Stimulated activated CD8-positive, alpha-beta memory T cell treated with anti-CD3 and anti-CD28 coated beads, Interleukin-12 subunit alpha, Interleukin-12 subunit beta, amount 100 ng/mL, for 1 hour (primary cell): ENCODE results near the gene ELN.

Source experiments
- DNase-seq: peaks from one replicate; pipeline ENCODE4 v3.0.0-alpha.2; 2020; ENCODE audit warnings: low read depth

Gene ELN

DNA sequence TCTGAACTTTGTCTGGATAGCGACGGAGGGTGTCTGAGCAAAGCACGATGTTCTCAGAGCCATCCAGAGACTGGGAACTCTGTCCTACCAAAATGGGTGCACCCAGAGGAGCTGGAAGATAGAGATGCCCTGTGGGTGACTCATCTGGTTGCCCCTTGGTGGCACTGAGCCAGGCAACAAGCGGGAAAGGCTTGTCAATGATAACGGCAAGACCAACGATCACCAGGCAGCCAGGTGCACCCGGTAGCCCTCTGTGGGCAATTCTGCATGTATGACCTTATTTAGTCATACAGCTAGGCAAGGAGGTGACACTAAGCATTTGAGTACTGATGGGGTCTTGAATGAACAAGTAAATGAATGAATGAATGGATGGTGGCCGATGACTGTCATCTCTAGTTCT lies 2.8 kb upstream of the ELN start:
- no peak for DNase-seq

DNA sequence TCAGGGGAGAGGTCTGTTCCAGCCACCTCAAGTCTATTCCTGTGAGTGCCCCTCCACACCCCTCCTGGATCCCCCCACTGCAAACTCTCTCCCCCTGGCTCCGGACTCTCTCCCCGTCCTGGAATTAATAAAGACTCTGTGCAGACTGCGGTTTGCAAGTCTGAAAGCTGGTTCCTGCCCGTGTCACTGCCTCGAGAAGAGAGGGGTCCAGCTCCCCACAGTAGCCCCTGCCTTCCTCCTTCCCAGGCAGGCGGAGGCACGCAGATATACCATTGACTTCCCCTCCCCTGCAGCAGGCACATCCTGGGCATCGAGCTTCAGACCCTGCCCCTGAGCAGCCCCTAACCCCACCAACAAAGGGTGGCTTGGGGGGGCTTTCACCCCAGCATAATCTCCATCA lies 2.2 kb upstream of the ELN start:
- no peak for DNase-seq

DNA sequence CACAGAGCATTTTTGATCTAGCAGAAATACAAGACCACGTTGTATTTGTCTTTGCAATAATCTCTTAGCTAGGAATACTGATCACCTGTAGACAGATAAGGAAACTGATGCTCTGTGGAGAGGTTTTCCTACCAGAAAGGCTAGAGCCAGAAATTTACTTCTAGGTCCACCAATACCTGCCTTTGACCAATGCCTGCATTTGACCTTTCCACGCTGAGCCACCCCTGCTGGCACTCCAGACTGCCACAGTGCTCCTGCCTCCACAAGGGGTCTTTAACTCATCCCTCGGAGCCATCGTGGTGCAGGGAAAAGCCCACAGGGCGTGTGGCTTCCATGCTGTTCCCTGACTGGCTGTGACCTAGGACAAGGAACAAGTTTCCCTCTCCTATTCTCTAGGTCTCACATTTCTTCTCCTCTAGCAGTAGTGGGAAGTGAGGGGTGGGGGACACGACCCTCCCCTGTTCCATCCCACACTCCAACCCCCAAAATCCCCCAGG lies 1.5 kb upstream of the ELN start:
- DNase-seq = no peak

DNA sequence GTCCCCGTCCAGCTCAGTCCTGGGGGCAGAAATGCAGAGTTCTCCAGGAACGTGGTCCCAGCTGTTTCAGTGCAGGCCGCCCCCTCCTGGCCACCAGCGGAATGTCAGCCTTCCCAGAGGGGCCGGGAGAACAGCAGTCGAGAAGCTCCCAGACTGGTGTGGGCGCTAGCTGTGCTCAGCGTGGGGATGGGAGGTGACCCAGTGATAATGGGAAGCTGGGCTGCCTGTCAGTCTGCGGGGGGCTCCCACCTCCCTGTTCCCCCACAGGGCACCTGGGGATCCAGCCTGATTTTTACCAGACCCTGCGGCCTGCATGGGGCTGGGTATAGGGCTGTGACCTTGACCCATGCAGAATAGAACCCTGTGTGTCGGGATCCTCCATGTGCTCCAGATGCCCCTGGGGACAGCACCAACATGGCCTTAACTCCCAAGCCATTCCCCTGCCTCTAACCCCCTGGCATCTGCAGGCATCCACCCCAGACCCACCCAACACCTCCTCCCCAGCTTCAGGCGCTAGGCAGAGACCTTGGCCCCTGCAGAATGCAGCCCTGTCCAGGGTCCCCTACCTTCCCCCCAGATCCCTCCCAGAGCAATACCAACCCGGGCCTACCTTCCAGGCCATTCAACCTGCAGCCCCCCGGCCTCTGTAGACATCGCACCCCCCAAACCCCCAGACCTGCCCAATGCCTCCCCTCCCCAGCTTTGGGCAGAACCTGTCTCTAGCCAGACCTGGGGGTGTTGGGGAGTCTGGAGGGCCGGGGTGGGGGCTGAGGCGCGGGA lies 880 bp upstream of the ELN start:
- DNase-seq = peak; percentile 35

DNA sequence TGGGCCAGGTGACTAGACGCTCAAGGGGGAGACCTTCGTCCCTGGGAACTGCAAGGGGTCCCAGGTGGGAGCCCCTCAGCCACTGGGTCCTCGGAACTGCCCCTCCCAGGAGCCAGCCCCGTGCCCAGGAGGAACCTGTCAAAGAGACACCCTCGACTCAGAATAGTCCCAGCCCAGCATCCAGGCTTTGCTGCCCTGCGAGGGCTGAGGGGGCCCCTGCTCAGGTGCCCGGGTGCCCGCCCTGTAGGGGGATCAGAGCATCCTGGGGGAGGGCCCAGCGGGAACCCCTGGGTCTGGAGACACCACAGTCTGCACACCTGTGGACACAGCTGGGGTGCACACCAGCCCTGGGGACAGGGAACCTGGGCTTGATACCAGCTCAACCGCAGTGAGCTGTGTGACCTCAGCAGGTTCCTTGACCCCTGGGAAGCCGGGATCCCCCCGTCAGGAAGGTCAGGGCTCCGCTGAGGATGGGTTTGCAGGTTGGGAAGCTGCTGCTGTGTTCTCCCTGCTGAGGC lies 407 bp downstream of the ELN start:
- DNase-seq = no peak

DNA sequence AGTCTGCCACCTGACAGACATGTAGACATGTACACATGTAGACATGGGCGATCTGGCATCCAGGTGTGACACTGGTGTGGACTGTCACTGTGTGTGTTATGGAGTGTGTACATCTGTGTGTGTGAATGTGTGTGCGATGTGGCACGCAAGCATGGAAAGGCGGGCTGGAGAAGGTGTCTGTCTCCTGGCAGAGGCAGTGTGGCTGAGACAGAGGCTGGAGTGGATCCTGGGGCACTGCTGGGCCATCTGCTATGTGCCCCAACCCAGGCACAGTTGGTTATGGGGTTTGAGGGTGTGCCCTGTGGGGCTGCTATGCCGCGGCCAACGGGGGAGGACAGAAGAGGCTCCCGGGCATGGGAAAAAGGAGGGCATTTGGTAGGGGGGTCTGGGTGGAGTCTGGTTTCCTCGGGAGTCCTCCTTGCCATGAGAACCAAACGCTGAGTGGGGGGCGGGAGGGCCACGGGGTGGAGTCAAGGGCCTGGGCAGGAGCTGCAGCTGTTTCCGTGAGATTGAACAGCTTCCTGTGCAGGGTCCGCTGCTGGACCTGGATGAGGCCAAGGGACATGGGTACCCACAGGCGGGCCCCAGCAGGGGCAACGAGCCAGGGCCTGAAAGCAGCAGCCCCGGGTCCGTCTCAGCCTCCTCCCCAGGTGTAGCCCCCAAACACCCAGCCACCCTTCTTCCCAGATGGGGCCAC lies 1.3 kb downstream of the ELN start:
- no peak for DNase-seq

DNA sequence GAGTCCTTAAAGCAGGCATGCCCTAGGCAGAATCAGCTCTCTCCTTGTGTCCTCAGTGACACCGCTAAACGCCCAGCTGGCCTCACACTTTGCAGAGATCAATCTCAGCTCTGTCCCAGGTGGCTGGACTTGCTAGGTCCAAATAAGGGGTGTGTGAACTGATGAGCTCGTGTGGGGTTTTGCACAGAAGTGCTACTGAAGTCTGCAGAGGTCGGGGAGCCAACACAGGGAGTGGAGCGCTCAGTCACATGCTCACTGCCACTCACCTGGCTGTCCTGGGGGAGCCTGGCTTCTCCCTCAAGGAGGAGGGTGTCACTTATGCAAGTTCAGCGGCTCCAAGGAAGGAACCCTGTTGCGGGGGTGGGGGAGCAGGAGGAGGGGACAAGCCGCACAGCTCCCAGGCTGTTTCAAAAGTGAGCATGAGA lies 2.0 kb downstream of the ELN start:
- DNase-seq = no peak

DNA sequence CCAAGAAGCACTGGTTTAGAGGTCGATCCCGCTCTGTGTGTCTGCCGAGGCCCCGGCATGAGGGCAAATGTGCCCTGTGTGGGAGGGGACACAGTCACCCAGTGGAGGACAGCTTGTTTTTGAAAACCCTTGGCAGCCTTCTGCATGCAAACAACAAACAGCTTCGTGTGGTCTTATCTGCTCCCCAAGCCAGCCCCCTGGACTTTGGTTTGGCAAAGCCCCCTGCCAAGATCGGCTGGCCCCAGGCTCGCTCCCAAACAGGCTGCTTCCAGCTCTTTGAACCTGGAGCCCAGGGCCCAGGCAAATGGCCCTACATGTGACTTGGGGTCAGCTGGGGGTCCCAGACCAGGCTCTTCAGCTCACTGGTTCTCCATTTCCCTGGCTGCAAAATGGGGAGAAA lies 2.9 kb downstream of the ELN start:
- DNase-seq = no peak

DNA sequence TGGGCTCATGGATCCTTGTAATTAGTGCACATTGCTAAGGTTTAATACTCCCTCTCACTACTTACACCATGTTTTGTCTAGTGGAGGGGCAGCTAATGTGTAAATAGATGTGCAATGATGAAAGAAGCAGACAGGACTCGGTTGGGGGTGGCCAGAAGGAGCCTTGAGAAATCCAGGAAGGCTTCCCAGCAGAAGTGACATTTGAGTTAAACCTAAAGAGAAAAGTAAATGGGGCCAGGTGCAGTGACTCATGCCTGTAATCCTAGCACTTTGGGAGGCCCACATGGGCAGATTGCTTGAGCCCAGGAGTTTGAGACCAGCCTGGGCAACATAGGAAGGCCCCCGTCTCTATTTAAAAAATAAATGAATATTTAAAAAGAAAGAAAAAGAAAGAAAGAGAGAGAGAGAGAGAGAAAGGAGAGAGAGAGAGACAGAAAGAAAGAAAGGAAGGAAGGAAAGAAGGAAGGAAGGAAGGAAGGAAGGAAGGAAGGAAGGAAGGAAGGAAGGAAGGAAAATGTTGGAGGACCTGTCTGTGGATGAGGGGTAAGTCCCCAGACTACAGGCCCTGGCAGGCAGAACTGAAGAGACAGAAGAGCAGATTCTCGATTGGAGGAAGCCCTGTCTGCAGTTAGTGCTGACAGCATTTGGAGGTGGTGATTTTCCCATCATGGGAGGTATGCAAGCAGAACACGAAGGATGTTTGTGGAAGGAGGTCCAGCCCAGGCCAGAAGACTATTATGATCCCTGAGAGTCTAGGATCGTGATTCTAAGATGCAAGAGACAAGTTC lies 3.6 kb downstream of the ELN start:
- DNase-seq = no peak

DNA sequence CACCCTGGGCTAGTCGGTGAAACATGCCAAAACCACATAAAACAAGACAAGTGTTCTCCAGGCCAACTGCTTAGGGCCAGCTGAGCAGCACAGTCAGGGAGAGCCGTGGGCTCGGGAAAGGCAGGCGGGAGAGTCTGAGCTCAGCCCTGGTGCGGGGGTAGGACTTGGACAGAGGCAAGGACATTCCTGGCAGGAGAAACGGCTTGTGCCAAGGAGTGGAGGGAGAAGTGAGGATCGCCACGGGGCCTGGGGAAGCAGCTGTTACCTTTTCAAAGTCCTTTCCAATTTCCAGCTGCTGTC lies 4.2 kb downstream of the ELN start:
- no peak for DNase-seq

DNA sequence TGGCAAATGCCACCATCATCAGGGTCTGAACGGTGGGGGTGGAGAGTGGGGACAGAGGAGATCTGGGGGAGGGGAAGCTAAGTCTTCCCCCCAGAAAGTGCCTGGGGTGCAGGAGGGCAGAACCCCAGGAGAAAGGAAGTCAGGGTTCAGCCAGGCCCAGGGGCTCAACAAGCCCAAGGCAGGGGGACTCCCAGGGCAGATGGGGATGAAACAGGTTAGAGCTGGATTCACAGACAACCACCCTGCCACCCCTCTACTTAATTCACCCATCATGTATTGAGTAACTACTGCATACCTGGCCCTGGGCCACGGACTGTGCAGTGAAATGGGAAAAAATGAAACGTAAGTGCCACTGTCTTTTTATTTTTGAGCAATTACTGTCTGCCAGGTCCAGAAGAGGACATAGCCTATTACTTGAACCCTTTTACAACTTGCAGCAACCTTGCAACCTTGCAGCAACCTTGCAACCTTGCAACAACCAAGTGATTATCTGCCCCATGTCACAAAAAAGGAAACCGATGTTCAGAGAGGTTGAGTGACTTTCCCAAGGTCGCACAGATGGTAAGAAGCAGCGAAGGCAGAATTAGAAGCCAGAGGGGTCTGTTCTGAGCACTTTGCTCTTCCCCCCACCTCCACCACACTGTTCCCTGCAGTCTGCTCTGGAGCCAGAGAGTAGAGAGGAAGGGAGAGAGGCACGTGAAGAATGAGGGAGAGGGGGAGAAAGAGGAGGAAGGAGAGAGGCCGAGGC lies 4.8 kb downstream of the ELN start:
- DNase-seq = no peak

DNA sequence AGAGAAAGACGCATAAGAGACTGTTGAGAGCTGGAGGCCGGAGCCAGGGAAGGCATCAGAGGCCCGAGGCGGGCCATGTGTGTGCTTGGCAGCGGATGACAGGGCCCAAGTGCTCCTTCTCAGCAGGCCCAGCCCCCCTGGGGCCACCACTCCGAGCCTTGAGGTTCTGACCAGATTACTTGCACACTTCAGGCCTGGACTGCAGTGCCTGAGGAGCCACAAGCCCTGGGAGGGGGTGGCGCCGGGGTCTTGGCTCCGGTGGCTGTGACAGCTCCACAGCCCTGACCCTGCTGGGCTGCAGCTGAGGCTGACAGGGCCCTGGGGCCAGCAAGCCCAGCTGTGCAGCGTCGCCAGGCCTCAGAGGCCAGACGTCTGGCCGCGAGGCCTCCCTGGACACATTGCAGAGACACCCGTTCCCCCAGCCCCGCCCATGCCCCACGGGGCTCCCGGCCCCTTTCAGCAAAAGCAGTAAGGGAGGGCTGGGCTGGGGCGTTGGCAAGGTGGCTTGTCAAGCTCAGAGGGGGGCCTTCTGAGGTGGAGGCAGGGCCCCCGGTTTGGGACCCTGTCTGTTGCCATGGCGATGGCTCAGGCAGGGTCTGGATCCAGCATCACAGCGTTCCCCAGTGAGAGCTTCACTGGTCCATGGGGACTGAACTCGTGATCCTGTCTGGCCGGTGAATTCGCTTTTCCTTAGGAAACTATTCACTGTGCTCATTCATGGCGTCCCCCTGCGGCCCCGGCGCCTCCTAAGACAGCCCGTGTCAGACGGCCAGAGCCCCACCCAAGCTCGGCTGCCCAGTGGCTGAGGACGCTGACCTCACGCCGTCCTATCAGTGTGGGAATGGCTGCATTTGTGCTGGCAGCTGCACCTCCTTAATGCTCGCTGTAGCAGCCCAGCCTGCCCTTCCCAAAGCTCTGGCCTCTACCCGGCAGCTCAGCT lies 5.7 kb downstream of the ELN start:
- no peak for DNase-seq

DNA sequence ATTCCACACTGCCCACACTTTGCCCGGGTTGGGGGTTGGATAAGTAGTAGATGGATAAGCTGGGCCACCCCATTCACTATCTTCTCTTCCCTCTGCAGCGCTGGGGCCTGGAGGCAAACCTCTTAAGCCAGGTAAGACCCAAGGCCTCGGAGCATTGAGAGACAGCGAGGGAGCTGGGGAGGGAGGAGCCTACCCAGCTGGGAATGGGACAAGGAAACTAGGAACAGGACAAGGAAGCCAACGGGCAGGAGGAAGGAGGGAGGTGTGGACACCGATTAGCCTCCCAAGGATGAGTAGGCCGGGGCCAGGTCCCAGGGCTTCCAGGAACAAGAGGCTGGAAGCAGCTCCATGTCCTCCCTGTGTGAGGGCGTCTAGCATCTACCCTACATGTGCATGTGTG lies 9.6 kb downstream of the ELN start:
- no peak for DNase-seq

DNA sequence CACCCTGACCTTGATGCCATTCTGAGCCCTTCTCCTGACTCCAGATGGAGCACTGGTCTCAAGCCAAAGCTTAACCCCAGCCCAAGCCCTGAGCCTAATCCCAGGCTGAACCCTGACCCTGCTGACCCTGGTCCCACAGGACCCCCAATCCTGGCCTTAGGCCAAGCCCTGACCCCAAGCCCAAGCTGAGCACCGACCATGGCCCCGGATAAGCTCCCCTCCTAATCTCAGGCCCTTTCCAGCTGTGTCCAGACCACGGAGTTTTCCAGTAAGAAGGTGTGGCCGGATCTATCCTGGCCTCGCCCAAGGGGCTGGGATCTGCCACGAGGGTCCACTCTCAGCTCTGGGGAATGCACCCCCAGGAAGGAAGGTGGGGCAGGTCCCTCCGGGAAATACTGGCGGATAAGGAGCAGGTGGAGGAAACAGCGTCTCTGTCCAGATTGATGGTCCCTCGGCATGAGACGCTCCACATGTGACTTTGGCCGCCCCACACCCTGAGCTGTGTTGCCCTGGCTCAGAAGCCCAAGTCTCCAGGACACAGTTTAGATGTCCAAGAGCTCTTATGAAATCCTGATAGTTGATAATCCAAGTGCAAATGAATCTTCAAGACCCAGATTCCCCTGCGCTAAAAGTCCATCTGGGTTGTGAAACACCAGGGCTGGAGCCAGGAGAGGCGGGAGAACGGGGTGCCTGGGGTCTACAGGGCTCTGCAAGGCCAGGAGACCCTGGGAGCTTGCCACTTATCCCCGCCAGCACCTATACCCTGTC lies 10.4 kb downstream of the ELN start:
- no peak for DNase-seq

DNA sequence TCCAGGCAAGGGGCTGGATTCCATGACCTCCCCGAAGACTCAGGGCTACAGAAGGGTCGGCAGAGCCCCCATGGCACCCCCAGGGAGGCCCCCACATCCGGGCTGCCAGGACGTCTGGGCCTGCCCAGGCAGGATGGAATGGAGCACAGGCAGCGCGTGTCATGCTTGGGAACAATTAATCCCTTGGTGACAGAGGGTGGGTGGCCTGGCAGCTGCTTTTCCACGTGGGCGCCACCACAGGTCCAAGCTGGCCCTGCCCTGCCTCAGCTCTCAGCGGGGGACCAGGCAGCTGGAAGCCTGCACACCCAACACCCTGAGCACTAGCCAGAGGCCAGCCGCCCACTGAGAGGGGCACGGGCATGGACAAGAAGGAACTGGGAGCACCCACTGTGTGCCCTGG lies 11.4 kb downstream of the ELN start:
- DNase-seq = no peak

DNA sequence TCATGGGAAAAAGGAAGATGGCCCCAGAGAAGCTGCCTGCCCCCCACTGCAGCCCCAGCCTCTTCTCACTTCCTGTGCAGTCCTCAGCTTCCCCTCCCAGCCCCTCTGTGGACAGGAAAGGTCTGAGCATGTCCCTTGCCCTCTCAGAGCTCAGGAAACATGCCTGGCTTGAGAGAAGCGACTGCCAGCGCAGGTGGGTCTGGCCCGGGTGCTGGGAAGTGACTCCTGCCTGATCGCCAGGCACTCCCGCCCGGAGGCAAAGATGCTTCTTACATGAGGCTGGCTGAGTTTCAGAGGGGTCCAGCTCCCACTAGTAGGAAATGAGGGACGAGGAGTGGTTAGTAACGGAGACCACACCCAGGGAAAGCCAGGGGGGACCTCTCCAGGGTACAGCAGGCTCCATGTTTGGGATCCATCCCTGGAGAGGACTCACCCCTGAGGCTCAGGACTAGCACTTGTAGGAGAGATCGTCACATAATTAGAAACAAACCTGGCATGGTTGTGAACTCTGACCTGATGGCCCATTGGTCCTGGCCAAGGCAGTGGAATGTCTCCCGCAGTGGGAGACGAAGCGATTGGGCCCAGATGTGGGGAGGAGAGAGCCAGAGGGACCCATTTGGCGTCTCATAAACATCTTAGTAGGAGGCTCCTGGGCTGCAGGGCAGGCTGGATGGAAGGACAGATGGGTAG lies 12.3 kb downstream of the ELN start:
- no peak for DNase-seq

DNA sequence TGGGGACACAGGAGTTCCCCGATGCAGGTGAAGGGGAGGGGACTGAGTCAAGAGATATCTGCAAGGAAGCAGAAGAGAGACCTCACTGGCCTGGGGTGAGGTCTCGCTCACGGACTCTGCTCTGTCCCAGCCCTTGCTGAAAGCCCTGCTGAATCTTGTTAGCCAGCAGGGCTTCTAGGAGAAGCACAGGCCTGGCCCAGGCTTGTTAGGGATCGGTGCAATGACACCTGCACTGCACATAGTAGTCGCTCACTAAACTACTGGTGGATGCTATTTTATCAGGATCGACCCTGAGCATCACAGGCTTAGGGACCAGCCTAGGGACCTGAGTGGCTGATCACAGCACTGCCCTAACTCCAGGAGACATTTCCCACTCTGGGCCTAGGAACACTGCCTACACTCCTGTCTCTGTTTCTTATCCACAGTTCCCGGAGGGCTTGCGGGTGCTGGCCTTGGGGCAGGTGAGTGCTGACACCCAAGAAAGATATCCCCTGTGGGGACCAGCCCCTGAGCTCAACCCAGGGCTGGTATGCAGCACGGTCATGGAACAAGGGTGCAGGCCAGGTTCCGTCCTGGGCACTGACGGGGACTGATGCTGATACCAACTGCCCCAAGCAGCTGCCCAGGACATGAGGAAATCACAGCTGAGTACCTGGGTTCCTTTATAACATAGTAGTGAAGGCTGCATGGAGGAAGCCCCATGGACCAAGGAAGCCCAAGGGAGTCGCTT lies 13.0 kb downstream of the ELN start:
- no peak for DNase-seq

DNA sequence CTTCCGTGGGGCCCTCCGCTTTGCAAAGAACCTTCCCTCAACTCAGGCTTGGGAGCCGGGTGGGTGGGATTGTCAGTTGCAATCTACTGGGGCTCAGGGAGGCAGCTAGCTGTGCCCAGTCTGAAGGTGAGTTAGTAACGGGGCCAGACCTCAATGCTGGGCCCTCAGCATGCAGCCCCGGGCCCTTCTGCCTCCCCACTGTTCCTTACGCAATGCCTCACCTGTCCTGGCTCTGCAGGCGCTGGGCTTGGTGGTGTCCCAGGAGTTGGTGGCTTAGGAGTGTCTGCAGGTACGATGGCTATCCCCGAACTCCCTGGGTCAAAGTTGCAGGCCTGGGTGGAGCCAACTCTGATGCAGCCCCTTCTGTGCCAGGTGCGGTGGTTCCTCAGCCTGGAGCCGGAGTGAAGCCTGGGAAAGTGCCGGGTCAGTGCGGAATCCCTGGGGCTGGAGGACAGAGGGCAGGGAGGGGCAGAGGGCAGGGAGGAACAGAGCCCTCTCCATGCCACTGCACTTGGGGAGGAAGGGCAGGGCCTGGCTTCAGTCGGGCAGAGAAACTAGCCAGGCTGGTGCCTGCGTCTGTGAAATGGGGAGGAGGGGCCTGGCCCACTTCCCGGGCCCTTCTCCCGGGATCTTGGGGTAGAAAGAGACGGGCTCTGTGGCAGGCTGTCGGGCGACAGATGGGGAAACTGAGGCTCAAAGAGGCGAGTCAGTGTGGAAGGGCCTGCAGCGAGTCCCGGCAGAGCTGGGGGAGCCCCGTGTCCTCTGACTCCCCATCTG lies 15.0 kb downstream of the ELN start:
- DNase-seq = no peak
